HG03025 (cell line): Measurements from ENCODE around the gene CCT5.
A peak's percentile ranks its signal among the peaks of the same experiment; 100 is the strongest.

Source experiments
- ATAC-seq: cut with Tn5 transposase; IDR thresholded peaks from one replicate; pipeline ENCODE4 v1.9.1; 2021; ENCODE audit warnings: mild to moderate bottlenecking, moderate library complexity; ENCODE audit not compliant: unreplicated experiment, low FRiP score

CCT5 gene

GRCh38 chr5:10249948-10250805 is at the start of gene CCT5:
CCT5 (plus strand) TSS chr5:10250280; CDS start chr5:10250341, 61 bp downstream.
- peak; percentile 86 for ATAC-seq

GRCh38 chr5:10201223-10201868 is 48.7 kb upstream of the CCT5 start:
- ATAC-seq, result no peak

GRCh38 chr5:10202089-10202910 is 47.8 kb upstream of the CCT5 start:
- ATAC-seq, result no peak

GRCh38 chr5:10209004-10209403 is 41.1 kb upstream of the CCT5 start:
- no peak for ATAC-seq

- ATAC-seq, result no peak
Measured at GRCh38 chr5:10213316-10213715, 36.8 kb upstream of the CCT5 start.

- ATAC-seq, result no peak
Measured at GRCh38 chr5:10214041-10214440, 36.0 kb upstream of the CCT5 start.

- ATAC-seq, result no peak
Measured at GRCh38 chr5:10215366-10215765, 34.7 kb upstream of the CCT5 start.

- no peak for ATAC-seq
Measured at GRCh38 chr5:10216107-10216506, 34.0 kb upstream of the CCT5 start.

- no peak for ATAC-seq
Measured at GRCh38 chr5:10218658-10219057, 31.4 kb upstream of the CCT5 start.

GRCh38 chr5:10219068-10219467 is 31.0 kb upstream of the CCT5 start:
- no peak for ATAC-seq

- ATAC-seq, result no peak
Measured at GRCh38 chr5:10220248-10220647, 29.8 kb upstream of the CCT5 start.

- no peak for ATAC-seq
Measured at GRCh38 chr5:10222326-10222725, 27.8 kb upstream of the CCT5 start.

- no peak for ATAC-seq
Measured at GRCh38 chr5:10227379-10227778, 22.7 kb upstream of the CCT5 start.

GRCh38 chr5:10228288-10228687 is 21.8 kb upstream of the CCT5 start:
- no peak for ATAC-seq

- ATAC-seq, result no peak
Measured at GRCh38 chr5:10229306-10230048, 20.6 kb upstream of the CCT5 start.

GRCh38 chr5:10232386-10232785 is 17.7 kb upstream of the CCT5 start:
- ATAC-seq, result no peak

- ATAC-seq, result no peak
Measured at GRCh38 chr5:10233011-10233410, 17.1 kb upstream of the CCT5 start.

GRCh38 chr5:10233505-10233904 is 16.6 kb upstream of the CCT5 start:
- no peak for ATAC-seq

GRCh38 chr5:10235350-10235749 is 14.7 kb upstream of the CCT5 start:
- no peak for ATAC-seq

- ATAC-seq, result no peak
Measured at GRCh38 chr5:10243660-10244240, 6.3 kb upstream of the CCT5 start.
